ENCODE data around the gene GUCY2C.

Gene GUCY2C

DNA sequence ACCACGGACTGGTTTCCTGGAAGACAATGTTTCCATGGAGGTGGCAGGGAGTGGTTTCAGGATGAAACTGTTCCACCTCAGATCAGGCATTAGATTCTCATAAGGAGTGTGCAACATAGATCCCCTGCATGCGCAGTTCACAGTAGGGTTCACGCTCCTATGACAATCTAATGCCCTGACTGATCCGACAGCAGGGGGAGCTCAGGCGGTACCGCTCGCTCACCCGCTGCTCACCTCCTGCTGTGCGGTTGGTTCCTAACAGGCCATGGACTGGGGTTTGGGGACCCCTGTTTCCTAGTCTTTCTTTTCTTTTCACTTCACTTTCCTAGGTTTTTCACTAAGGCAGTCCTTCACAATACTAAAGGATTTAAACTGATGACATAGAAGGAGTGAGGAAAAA is 39.6 kb downstream of the GUCY2C start:
- Histone ChIP-seq H3K4me1 (ENCODE audit: control insufficient read depth, low read length) (peaks cover 12% of the 10 kb centered on the region), H3K27ac (ENCODE audit: low read depth, low read length) (no peak overlapping the region), H4K20me1 (ENCODE audit: control insufficient read depth, insufficient read depth, low read depth, low read length) (no peaks in the 10 kb centered on the region), H3K9me2 (replicated peaks; ENCODE audit: control insufficient read depth, low read length) (no peaks in the 10 kb centered on the region), H3K36me3 (ENCODE audit: control insufficient read depth, low read length) (no peaks in the 10 kb centered on the region), H3K27me3 (ENCODE audit: control insufficient read depth, low read length) (no peaks in the 10 kb centered on the region), H3K9me3 (ENCODE audit: control insufficient read depth, insufficient read depth, low read length) (peaks cover 9% of the 10 kb centered on the region; the same call in 1 of the 2 replicates), H3F3A (ENCODE audit: control insufficient read depth, insufficient read depth) (no peaks in the 10 kb centered on the region), H3K4me2 (ENCODE audit: low read length) (no peak overlapping the region), H3K79me2 (ENCODE audit: control insufficient read depth, low read length) (no peaks in the 10 kb centered on the region), H3K4me3 (ENCODE audit: low read length) (no peak overlapping the region)
- TF ChIP-seq CTCF (IDR thresholded peaks at IDR 0.05; ENCODE audit: low read depth, low read length, poor library complexity, severe bottlenecking) (no peak), EZH2phosphoT487 (IDR thresholded peaks at IDR 0.05; ENCODE audit: borderline replicate concordance, low read length) (no peak)

- H3K4me3 ChIP-seq (ENCODE audit: low read length), result no peak overlapping the region
- H3K79me2 ChIP-seq (ENCODE audit: control insufficient read depth, low read length), result no peaks in the 10 kb centered on the region
- H3K27me3 ChIP-seq (ENCODE audit: control insufficient read depth, low read length), result no peaks in the 10 kb centered on the region
- no peaks in the 10 kb centered on the region for H4K20me1 ChIP-seq (ENCODE audit: control insufficient read depth, insufficient read depth, low read depth, low read length)
- H3K36me3 ChIP-seq (ENCODE audit: control insufficient read depth, low read length), result no peaks in the 10 kb centered on the region
- H3K9me3 ChIP-seq (ENCODE audit: control insufficient read depth, insufficient read depth, low read length), result peaks cover 9% of the 10 kb centered on the region; the same call in 1 of the 2 replicates
- no peak overlapping the region for H3K4me2 ChIP-seq (ENCODE audit: low read length)
- H3K4me1 ChIP-seq (ENCODE audit: control insufficient read depth, low read length), result peaks cover 12% of the 10 kb centered on the region
- H3F3A ChIP-seq (ENCODE audit: control insufficient read depth, insufficient read depth), result no peaks in the 10 kb centered on the region
- TF ChIP-seq CTCF (IDR thresholded peaks at IDR 0.05; ENCODE audit: low read depth, low read length, poor library complexity, severe bottlenecking) (no peak), EZH2phosphoT487 (IDR thresholded peaks at IDR 0.05; ENCODE audit: borderline replicate concordance, low read length) (no peak)
- H3K9me2 ChIP-seq (replicated peaks; ENCODE audit: control insufficient read depth, low read length), result no peaks in the 10 kb centered on the region
- H3K27ac ChIP-seq (ENCODE audit: low read depth, low read length), result no peak overlapping the region
Observed at GRCh38 chr12:14655284-14655683, 41.1 kb downstream of the GUCY2C start.

- H3K4me1 ChIP-seq (ENCODE audit: control insufficient read depth, low read length), result peaks cover 12% of the 10 kb centered on the region
- no peaks in the 10 kb centered on the region for H3K36me3 ChIP-seq (ENCODE audit: control insufficient read depth, low read length)
- no peak overlapping the region for H3K4me3 ChIP-seq (ENCODE audit: low read length)
- H3K79me2 ChIP-seq (ENCODE audit: control insufficient read depth, low read length), result no peaks in the 10 kb centered on the region
- TF ChIP-seq CTCF (IDR thresholded peaks at IDR 0.05; ENCODE audit: low read depth, low read length, poor library complexity, severe bottlenecking), result no peak
- TF ChIP-seq EZH2phosphoT487 (IDR thresholded peaks at IDR 0.05; ENCODE audit: borderline replicate concordance, low read length), result no peak
- no peak overlapping the region for H3K27ac ChIP-seq (ENCODE audit: low read depth, low read length)
- no peaks in the 10 kb centered on the region for H3K27me3 ChIP-seq (ENCODE audit: control insufficient read depth, low read length)
- no peak overlapping the region for H3K4me2 ChIP-seq (ENCODE audit: low read length)
- no peaks in the 10 kb centered on the region for H3F3A ChIP-seq (ENCODE audit: control insufficient read depth, insufficient read depth)
- no peaks in the 10 kb centered on the region for H4K20me1 ChIP-seq (ENCODE audit: control insufficient read depth, insufficient read depth, low read depth, low read length)
- H3K9me2 ChIP-seq (replicated peaks; ENCODE audit: control insufficient read depth, low read length), result no peaks in the 10 kb centered on the region
- H3K9me3 ChIP-seq (ENCODE audit: control insufficient read depth, insufficient read depth, low read length), result peaks cover 9% of the 10 kb centered on the region; the same call in 1 of the 2 replicates
Observed at GRCh38 chr12:14654842-14655241, 41.6 kb downstream of the GUCY2C start.
